NCI-H2081 (cell line): ENCODE measurements around the gene DGAT2.
A peak's percentile ranks its signal among the peaks of the same experiment; 100 is the strongest.

Experiments
- DNase-seq, 2 experiments: peaks; one replicate each; lab custom pipeline; 2025; lab: John Stamatoyannopoulos, UW

DGAT2 gene

DNA sequence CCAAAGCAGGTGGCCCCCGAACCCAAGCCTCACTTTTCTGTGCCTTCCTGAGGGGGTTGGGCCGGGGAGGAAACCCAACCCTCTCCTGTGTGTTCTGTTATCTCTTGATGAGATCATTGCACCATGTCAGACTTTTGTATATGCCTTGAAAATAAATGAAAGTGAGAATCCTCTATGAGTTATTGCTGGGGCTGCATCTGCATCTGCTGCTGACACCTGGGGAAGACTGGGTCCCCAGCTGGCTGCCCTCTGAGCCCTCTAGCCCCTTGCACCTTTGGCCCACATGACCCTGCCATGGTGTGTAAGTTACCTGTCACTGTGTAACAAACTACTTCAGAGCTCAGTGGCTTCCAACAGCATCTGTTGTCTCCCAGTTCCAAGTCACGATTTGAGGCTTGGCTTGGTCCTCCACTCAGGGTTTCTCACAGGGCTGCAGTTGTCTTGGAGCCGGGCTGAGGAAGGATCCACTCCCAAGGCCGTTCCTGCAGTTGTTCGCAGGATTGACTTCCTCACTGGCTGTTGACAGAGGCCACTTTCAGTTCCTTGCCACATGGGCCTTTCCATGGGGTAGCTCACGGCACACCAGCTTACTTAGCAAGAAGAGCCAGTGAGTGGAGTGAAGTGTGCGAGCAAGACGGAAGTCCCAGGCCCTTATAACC is 32.9 kb downstream of the DGAT2 start:
- peak in 1 of 2 experiments; percentile 32 for DNase-seq

DNA sequence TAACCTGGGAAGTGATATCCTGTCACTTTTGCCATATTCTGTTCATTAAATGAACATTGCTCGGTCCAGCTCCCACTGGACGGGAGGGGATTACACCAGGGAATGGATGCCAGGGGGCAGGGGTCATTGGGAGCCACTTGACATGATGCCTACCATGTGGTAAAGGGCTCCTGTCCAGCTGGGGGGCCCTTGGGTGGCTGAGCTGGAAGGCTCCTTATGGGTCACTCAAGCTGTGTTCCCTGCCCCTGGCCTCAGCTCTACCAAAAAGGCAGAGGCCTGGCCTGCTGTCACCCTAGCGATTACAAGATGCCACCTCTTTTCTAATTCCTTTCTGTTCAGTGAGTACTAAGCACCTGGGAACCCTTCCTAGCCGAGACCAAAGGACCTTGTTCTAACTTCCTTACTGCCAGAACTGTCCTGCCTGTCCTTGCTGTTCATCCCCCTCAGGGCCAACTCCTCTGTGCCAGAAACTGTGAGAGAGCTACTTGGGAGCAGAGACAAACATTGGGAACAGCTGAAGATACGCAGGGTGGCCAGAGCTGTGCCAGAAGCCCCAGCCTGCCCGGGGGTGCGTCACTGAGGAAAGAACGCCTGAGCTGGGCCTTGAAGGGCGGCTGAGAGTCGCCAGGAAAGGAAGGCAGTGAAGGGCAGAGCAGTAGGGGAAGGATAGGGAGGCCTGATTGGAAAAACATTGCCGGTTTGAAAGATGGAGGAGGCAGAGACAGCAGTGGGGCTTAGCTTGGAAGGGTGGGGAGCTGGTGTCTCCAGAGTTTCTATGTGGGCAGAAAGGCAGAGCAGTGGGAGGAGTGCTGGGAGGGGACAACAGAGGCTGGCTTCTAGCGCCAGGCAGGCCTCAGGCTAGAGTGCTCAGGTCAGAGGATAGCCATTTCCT is 33.7 kb downstream of the DGAT2 start:
- DNase-seq = no peak

GRCh38 chr11:75802913-75803820 is 34.6 kb downstream of the DGAT2 start:
- DNase-seq = peak; percentile 61 to 64

DNA sequence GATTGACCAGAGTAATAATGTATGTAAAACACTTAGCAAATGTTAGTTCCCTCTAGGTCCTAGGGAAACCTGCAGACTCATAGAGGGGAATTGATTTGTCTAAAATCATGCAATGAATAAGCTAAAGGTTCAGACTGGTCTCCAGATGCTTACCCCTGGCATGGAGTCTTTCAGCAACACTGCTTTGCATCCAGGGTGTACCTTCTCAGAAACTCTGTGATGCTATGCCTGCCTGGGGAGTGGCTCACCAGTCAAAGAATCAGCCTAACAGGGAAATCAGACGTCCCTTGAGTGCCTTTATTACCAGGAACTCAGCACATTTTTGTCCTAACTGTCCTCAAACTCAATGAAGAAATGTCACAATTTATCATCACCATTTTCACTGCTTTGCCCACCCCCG is 40.5 kb downstream of the DGAT2 start:
- no peak for DNase-seq

DNA sequence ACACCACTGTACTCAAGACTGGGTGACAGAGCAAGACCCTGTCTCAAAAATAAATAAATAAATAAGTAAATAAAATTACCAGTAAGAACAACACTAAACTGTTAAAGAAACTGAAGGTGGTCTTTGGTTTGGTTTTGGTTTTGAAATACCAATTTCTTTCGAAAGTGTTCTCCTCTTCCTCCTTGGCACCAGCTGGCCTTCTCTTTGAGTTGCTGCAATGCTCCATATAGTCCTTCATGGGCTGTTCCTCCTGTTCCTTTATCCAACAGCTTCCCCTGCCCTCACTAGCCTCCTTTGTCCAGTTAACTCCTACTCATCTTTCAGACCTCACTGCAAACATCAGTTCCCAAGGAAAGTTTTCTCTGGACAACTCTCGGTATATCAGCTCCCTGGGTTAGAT is 41.4 kb downstream of the DGAT2 start:
- DNase-seq = no peak

- no peak for DNase-seq
These were observed 42.2 kb downstream of the DGAT2 start for GRCh38 chr11:75810637-75811390.

DNA sequence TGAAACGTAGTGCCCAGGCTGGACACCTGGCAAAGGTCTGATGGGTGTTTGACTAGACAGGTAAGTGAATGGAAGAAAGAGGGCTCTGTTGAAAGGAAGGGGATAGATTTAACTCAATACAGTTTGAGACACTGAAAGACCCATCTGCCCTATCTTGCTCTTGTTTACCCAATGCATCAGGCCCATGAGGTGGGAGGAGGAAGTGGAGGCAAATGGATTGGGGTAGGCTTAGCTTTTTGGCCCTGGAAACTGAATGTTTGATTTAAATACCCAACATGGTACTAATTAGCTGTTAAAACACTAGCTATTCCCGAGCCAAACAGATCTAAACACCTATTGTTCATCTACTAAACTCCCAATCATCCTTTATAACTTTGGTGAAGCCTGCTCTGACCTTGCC is 42.9 kb downstream of the DGAT2 start:
- no peak for DNase-seq

DNA sequence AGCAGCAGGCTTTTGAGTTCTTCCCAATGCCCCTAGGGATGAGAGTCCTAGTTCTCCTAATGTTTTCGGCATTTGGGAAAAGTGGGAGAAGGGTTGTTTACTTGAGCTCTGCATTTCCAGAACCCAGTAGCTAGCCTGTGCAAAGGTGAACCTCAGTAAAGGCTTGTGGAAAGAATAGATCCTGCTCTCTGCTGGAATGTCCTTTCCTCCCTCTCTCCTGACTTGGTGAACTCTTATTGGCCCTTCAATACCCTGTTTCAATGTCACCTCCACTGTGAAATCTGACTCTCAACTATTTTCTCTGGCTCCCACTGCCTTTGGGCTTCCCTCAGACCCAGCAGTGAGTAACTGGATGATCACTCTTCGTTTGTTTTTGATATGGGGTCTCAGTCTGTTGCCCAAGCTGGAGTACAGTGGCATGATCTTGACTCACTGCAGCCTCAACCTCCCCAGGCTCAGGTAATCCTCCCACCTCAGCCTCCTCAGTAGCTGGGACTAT is 44.0 kb downstream of the DGAT2 start:
- DNase-seq = no peak

DNA sequence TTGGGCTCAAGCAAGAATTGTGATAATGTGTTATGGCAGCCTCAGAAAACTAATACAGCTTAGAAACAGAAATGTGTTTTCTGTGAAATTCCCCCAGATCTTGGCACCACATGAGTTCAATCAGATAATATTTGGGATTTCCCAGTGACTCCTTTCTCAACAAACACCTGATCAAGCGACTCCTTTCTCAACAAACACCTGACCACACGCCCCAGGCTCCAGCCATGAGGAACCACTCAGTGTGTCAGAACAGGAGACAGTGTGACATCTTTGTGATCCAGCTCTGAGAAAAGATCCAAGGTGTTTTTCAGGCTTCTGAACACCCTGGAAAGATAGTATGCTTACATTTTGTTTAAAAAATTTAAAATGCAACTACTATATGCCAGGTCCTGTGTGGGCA is 44.5 kb downstream of the DGAT2 start:
- no peak for DNase-seq

GRCh38 chr11:75813622-75814039 is 45.1 kb downstream of the DGAT2 start:
- DNase-seq = no peak

GRCh38 chr11:75814363-75814676 is 45.7 kb downstream of the DGAT2 start:
- no peak for DNase-seq

- peak; percentile 99 to 100 for DNase-seq
These were observed 46.2 kb downstream of the DGAT2 start, which contains the start of gene UVRAG for GRCh38 chr11:75814677-75815344. UVRAG (plus strand) TSS chr11:75815210; CDS start chr11:75815408, 198 bp downstream.

- DNase-seq = peak in 1 of 2 experiments; percentile 33
These were observed 47.0 kb downstream of the DGAT2 start for GRCh38 chr11:75815345-75816168.

DNA sequence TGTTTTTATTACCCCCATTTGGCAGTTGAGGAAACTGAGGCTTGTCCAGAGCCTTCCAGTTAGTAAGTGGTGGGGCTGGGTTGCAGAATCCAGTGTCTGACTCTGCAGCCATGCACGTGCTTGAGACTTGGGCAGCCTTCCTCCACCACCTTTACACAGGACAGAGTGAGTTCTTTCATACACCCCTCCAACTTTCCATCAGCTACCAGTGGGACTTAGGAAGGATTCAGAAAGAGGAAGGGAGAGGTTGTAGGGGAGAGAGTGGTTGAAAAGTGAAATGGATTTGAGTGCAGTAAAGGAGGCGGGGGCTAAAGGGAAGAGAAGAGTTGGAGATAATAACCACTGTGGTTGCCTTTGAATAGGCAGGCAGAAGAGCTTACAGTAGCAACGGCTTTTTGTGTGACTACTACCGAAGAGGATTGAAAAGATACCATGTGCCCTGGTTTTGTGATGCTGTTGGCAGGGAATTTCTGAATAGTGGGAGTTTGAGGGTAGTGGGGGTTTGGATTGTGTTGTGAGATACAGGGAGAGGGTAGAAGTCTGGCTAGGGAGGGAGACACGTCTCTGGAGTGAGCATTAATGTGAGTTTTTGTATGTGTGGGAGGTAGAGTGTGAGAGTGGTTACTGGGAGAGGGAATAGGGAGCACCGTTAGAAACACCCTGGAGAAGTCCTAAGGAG is 48.1 kb downstream of the DGAT2 start:
- peak; percentile 5 to 14 for DNase-seq

DNA sequence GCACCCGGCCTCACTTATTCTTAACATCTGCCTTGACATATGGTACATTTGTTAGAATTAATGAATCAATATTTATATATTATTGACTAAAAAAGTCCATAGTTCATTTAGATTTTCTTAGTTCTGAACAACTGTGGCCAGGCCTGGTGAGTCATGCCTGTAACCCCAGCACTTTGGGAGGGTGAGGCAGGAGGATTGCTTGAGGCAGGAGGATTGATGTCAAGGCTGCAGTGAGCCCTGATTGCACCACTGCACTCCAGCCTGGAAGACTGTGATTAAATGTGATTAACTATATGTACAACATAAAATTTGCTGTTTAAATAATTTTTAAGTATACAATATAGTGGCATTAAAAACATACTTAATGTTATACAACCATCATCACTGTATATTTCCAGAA is 52.1 kb downstream of the DGAT2 start:
- no peak for DNase-seq

- no peak for DNase-seq
These were observed 52.6 kb downstream of the DGAT2 start for GRCh38 chr11:75821202-75821601.

GRCh38 chr11:75822541-75822940 is 54.0 kb downstream of the DGAT2 start:
- DNase-seq = no peak

GRCh38 chr11:75823415-75823814 is 54.8 kb downstream of the DGAT2 start:
- DNase-seq = no peak

DNA sequence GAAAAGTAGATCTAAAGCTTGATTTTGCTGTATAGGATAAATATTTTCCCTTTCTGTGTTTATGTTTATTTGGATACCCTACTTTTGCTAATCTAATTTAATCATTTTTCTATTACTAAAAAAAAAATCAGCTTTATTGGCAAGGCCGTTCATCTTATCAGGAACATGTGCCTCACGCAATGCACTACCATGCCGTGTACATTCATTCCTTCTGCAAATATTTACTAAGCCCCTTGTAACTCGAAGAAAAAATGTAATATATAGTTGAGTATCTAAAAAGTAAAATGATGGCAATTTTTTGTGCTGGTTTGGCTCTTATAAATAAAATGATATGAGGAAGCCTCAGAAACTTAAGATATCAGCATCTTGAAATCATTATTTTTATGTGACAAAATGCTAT is 55.4 kb downstream of the DGAT2 start:
- no peak for DNase-seq
